Activated T-cell treated with anti-CD3 and anti-CD28 coated beads, Interleukin-2, amount 50 U/mL, for 4 hours (primary cell): ENCODE measurements around the gene NOLC1. TPM values are rescaled to one million over a fixed set of nuclear protein-coding genes. Genes with fewer than 3 reads are reported as not detected.

Experiments
- ATAC-seq, 2 donors: fragments of 200-7000 bp; cut with Tn5 transposase; one replicate each; pipeline ENCODE4 v1.10.0; 2021
- DNase-seq: peaks from one replicate; pipeline ENCODE4 v3.0.0-alpha.2; 2020
- H3K27me3 Mint-ChIP-seq: one replicate; pipeline ENCODE4 v1.8.0; 2021; ENCODE audit warnings: low read depth, mixed read lengths
- H3K36me3 Mint-ChIP-seq: one replicate; pipeline ENCODE4 v1.8.0; 2022; ENCODE audit warnings: mixed read lengths; ENCODE audit not compliant: insufficient read depth
- H3K4me1 Mint-ChIP-seq: one replicate; pipeline ENCODE4 v1.8.0; 2021; ENCODE audit warnings: low read depth, mixed read lengths
- H3K4me3 Mint-ChIP-seq: one replicate; pipeline ENCODE4 v1.8.0; 2021; ENCODE audit warnings: mild to moderate bottlenecking, moderate library complexity, mixed read lengths
- H3K9me3 Mint-ChIP-seq: one replicate; pipeline ENCODE4 v1.8.0; 2021; ENCODE audit warnings: mixed read lengths
- total RNA-seq, 3 donors: library from RNA; stranded (reverse); gene quantifications; one replicate each; pipeline ENCODE4 v1.2.1, GENCODE V29; 2021

NOLC1 gene
- total RNA-seq, 3 donors from 2014 or later: 451 to 523 (median 461) TPM

DNA sequence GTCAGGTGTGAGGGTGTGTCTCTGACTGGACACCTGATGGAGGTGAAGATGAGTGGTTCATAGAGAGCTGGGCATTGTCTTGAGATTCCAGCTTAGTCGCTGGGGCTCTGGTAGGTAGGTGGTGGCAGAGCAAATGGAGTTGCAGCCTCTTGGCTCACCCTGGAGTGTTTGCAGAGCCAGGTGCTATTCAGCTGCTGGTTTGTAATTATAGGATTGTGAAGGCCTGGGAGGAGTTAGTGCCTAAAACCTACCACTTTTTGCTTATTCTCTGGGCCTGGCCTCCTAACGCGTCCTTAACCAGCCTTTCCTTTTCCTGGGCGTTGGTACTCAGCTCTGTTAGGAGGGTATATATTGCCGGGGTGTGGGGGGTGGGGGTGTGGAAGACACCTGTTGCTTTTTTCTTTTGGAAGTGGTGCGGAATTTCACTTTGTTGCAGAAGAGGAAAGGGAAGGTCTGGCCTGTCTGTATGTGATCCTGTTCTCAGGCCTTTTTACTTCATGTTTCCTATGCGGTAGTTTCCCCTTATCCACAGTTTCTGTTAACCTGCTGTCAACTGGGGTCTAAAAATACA is 16.1 kb upstream of the NOLC1 start:
- H3K4me3 Mint-ChIP-seq: peak overlapping the region; percentile 94
- peaks cover 39% of the 10 kb centered on the region for H3K4me1 Mint-ChIP-seq

DNA sequence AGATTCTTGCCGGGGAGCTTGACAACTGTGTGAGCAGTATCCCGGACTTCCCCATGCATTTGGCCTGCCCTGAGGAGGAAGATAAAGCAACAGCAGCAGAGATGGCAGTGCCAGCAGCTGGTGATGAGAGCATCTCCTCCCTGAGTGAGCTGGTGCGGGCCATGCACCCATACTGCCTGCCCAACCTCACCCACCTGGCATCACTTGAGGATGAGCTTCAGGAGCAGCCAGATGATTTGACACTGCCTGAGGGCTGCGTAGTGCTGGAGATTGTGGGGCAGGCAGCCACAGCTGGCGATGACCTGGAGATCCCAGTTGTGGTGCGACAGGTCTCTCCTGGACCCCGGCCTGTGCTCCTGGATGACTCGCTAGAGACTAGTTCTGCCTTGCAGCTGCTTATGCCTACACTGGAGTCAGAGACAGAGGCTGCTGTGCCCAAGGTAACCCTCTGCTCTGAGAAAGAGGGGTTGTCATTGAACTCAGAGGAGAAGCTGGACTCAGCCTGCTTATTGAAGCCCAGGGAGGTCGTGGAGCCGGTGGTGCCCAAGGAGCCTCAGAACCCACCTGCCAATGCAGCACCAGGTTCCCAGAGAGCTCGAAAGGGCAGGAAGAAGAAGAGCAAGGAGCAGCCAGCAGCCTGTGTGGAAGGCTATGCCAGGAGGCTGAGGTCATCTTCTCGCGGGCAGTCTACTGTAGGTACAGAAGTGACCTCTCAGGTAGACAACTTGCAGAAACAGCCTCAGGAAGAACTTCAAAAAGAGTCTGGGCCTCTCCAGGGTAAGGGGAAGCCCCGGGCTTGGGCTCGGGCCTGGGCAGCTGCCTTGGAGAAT is 12.7 kb upstream of the NOLC1 start:
- no peaks in the 10 kb centered on the region for H3K27me3 Mint-ChIP-seq
- H3K36me3 Mint-ChIP-seq: peaks cover 56% of the 10 kb centered on the region
- no peak for DNase-seq
- H3K9me3 Mint-ChIP-seq: no peaks in the 10 kb centered on the region
- ATAC-seq: no peak
- peaks cover 27% of the 10 kb centered on the region for H3K4me1 Mint-ChIP-seq
- H3K4me3 Mint-ChIP-seq: no peak overlapping the region

More for the DNA sequence above, 16.1 kb upstream of the NOLC1 start:
- ATAC-seq (no peak), DNase-seq (no peak)
- peaks cover 42% of the 10 kb centered on the region for H3K36me3 Mint-ChIP-seq
- H3K27me3 Mint-ChIP-seq: no peaks in the 10 kb centered on the region
- H3K9me3 Mint-ChIP-seq: no peaks in the 10 kb centered on the region

- Mint-ChIP-seq H3K4me1 (peaks cover 20% of the 10 kb centered on the region), H3K9me3 (no peaks in the 10 kb centered on the region), H3K36me3 (peaks cover 57% of the 10 kb centered on the region), H3K4me3 (no peak overlapping the region), H3K27me3 (no peaks in the 10 kb centered on the region)
- ATAC-seq (no peak), DNase-seq (no peak)
Measured at GRCh38 chr10:102140218-102140617, 12.0 kb upstream of the NOLC1 start.

- ATAC-seq (peak in 1 of 2 donors; percentile 11), DNase-seq (no peak)
- Mint-ChIP-seq H3K27me3 (no peaks in the 10 kb centered on the region), H3K4me1 (peaks cover 12% of the 10 kb centered on the region), H3K4me3 (no peak overlapping the region), H3K9me3 (no peaks in the 10 kb centered on the region), H3K36me3 (peaks cover 57% of the 10 kb centered on the region)
Measured at GRCh38 chr10:102140913-102141540, 11.2 kb upstream of the NOLC1 start.

- Mint-ChIP-seq H3K27me3 (no peaks in the 10 kb centered on the region), H3K4me3 (no peak overlapping the region), H3K9me3 (no peaks in the 10 kb centered on the region), H3K36me3 (peaks cover 62% of the 10 kb centered on the region), H3K4me1 (peaks cover 8% of the 10 kb centered on the region)
- ATAC-seq (peak in 1 of 2 donors; percentile 6), DNase-seq (no peak)
Measured at GRCh38 chr10:102141583-102142107, 10.5 kb upstream of the NOLC1 start.

- DNase-seq: no peak
- peaks cover 68% of the 10 kb centered on the region for H3K36me3 Mint-ChIP-seq
- no peaks in the 10 kb centered on the region for H3K27me3 Mint-ChIP-seq
- H3K4me3 Mint-ChIP-seq: no peak overlapping the region
- no peak for ATAC-seq
- peaks cover 11% of the 10 kb centered on the region for H3K4me1 Mint-ChIP-seq
- H3K9me3 Mint-ChIP-seq: no peaks in the 10 kb centered on the region
Measured at GRCh38 chr10:102146971-102147428, 5.2 kb upstream of the NOLC1 start.

- Mint-ChIP-seq H3K9me3 (no peaks in the 10 kb centered on the region), H3K4me1 (peaks cover 11% of the 10 kb centered on the region), H3K36me3 (peaks cover 70% of the 10 kb centered on the region), H3K27me3 (no peaks in the 10 kb centered on the region), H3K4me3 (no peak overlapping the region)
- no peak for DNase-seq
- no peak for ATAC-seq
Measured at GRCh38 chr10:102147561-102147960, 4.6 kb upstream of the NOLC1 start.

- no peaks in the 10 kb centered on the region for H3K27me3 Mint-ChIP-seq
- H3K36me3 Mint-ChIP-seq: peaks cover 72% of the 10 kb centered on the region
- DNase-seq (no peak), ATAC-seq (no peak)
- no peaks in the 10 kb centered on the region for H3K9me3 Mint-ChIP-seq
- H3K4me3 Mint-ChIP-seq: no peak overlapping the region
- peaks cover 17% of the 10 kb centered on the region for H3K4me1 Mint-ChIP-seq
Measured at GRCh38 chr10:102148275-102148674, 3.9 kb upstream of the NOLC1 start.

DNA sequence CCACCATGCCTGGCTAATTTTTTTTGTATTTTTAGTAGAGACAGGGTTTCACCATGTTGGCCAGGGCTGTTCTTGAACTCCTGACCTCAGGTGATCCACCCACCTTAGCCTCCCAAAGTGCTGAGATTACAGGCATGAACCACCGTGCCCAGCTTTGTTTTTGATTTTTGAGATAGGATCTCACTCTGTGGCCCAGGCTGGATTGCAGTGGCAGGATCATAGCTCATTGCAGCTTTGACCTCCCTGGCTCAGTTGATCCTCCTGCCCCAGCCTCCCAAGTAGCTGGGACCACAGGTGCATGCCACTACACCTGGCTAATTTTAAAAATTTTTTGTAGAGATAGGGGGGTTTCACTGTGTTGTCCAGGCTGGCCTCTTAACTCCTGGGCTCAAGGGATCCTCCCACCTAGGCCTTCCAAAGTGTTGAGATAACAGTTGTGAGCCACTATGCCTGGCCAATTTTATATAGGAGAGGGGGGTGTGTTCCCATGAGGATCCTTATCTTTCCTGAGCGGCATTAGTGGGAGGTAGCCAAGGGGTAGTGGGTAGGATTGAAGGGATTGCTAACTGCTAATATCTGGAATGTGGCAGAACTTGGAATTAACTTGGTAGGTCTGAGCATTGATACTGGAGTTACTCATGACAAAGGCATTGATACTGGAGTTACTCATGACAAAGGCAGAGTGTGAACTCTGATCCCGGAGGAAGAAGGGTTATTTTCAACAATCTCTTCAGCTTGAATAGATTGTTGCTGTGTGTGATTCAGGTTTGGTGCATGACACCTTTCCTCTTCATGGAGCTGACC is 1.0 kb upstream of the NOLC1 start:
- Mint-ChIP-seq H3K36me3 (peaks cover 72% of the 10 kb centered on the region), H3K9me3 (no peaks in the 10 kb centered on the region), H3K4me1 (peaks cover 34% of the 10 kb centered on the region), H3K27me3 (no peaks in the 10 kb centered on the region), H3K4me3 (peak overlapping the region; percentile 93)
- DNase-seq (no peak), ATAC-seq (no peak)

DNA sequence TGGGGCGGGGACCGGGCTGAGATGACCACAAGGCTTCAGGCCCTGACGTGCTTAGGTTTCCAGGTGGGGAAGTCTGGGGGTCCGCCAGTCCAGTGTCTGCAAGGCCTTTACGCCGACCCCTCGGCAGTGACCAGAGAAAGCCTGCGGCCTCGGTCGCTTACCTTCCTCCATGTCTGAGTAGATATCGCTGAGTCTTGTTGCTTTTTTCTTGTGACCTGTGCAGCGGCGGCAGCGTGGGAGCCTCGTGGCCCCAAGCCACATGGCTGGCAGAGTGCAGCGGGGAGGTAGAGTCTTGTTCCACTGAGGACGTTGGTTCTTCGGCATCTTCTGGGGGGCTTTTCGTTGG is 329 bp downstream of the NOLC1 start:
- Mint-ChIP-seq H3K4me1 (peaks cover 45% of the 10 kb centered on the region), H3K27me3 (no peaks in the 10 kb centered on the region), H3K9me3 (no peaks in the 10 kb centered on the region), H3K36me3 (peaks cover 72% of the 10 kb centered on the region), H3K4me3 (peak overlapping the region; percentile 93)
- ATAC-seq: peak; percentile 44 to 45
- peak; percentile 56 for DNase-seq

DNA sequence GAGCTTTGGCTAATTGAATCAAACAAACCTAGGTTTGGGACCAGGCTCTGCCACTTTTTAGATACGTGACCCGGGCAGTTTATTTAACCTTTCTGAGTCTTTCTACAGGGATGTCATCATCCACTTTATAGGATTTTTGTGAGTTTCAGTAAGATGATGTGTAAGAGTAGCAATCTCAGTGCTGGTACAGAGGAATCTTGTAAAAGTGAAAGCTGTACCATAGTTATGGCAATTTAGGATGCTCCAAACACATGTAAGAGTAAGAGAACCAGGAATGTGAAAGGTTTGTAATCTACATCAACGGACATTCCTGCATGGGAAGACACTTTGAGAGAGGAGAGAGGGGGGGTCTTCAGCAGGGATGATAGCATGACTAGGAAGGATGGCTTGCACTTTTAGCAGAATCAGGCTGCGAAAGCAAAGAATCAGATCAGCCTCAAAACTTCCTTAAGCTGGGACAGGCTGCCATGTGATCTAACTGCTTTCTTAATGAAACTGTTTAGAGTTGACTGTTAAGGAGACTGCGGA is 968 bp downstream of the NOLC1 start:
- Mint-ChIP-seq H3K4me1 (peaks cover 45% of the 10 kb centered on the region), H3K4me3 (peak overlapping the region; percentile 93), H3K36me3 (peaks cover 74% of the 10 kb centered on the region), H3K27me3 (no peaks in the 10 kb centered on the region), H3K9me3 (no peaks in the 10 kb centered on the region)
- ATAC-seq (no peak), DNase-seq (no peak)

DNA sequence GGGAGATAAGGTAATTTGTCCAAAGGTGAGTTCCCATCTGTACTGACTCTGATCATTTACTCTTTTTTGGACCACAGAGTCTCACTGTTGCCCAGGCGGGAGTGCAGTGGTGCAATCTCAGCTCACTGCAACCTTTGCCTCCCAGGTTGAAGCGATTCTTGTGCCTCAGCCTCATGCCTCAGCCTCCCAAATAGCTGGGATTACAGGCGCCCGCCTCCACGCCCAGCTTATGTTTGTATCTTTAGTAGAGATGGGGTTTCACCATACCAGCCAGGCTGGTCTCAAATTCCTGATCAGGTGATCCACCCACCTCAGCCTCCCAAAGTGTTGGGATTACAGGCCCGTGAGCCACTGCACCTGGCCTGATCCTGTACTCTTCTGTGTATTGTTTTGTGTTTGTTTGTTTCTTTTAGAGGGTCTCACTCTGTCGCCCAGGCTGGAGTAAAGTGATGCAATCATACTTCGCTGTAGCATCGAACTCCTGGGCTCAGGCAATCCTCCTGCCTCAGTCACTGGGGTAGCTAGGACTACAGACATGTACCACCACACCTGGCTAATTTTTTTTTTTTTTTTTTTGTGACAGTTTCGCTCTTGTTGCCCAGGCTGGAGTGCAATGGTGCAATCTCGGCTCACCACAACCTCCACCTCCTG is 2.4 kb downstream of the NOLC1 start:
- DNase-seq: no peak
- Mint-ChIP-seq H3K4me3 (peak overlapping the region; percentile 93), H3K4me1 (peaks cover 45% of the 10 kb centered on the region), H3K27me3 (no peaks in the 10 kb centered on the region), H3K9me3 (no peaks in the 10 kb centered on the region), H3K36me3 (peaks cover 72% of the 10 kb centered on the region)
- ATAC-seq: no peak

GRCh38 chr10:102157224-102157623 is 5.0 kb downstream of the NOLC1 start:
- Mint-ChIP-seq H3K9me3 (no peaks in the 10 kb centered on the region), H3K4me3 (no peak overlapping the region), H3K27me3 (no peaks in the 10 kb centered on the region), H3K36me3 (peaks cover 74% of the 10 kb centered on the region), H3K4me1 (peaks cover 34% of the 10 kb centered on the region)
- DNase-seq: no peak
- ATAC-seq: no peak
